Hepatocyte (in vitro differentiated cells): ENCODE results near the gene EEFSEC.

Experiments used
- EZH2phosphoT487 ChIP-seq: fragments of 200-600 bp; sonication (generic); IDR thresholded peaks from one replicate; pipeline ENCODE4 v1.6.1; 2018; ENCODE audit warnings: antibody characterized with exemption, mild to moderate bottlenecking, low read depth, moderate library complexity; ENCODE audit not compliant: unreplicated experiment, severe bottlenecking
- TF ChIP-seq, protein P1 (sequence below): fragments of 200-600 bp; sonication (generic); IDR thresholded peaks from 2 replicates; pipeline ENCODE4 v1.5.1; 2016; ENCODE audit warnings: antibody characterized with exemption, mild to moderate bottlenecking; ENCODE audit not compliant: poor library complexity

GRCh38 chr3:128337305-128337704, 184.0 kb downstream of the EEFSEC start:
- TF ChIP-seq, protein P1, sequence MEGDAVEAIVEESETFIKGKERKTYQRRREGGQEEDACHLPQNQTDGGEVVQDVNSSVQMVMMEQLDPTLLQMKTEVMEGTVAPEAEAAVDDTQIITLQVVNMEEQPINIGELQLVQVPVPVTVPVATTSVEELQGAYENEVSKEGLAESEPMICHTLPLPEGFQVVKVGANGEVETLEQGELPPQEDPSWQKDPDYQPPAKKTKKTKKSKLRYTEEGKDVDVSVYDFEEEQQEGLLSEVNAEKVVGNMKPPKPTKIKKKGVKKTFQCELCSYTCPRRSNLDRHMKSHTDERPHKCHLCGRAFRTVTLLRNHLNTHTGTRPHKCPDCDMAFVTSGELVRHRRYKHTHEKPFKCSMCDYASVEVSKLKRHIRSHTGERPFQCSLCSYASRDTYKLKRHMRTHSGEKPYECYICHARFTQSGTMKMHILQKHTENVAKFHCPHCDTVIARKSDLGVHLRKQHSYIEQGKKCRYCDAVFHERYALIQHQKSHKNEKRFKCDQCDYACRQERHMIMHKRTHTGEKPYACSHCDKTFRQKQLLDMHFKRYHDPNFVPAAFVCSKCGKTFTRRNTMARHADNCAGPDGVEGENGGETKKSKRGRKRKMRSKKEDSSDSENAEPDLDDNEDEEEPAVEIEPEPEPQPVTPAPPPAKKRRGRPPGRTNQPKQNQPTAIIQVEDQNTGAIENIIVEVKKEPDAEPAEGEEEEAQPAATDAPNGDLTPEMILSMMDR = no peak
- TF ChIP-seq EZH2phosphoT487 = no peak
